ENCODE results near the gene CKB.

DNA sequence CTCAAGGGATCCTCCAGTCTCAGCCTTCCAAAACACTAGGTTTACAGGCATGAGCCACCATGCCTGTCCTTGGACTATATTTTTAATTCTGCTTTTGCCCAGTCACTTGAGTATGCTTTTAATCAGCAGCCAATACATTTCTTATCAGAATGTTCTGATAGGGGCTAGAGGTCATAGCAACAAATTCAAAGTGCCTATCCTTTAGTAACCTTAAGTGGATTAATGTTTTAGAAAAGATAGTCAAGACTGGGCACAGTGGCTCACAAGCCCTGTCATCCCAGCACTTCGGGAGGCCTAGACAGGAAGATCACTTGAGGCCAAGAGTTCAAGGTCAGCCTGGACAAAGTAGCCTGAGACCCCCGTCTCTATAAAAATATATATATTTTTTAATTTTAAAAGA, 37.1 kb downstream of the CKB start:
- no peak for TF ChIP-seq PHF8 (IDR thresholded peaks at IDR 0.05; ENCODE audit: borderline replicate concordance, low read length)
- TF ChIP-seq NFRKB (IDR thresholded peaks at IDR 0.05; ENCODE audit: low read depth), result no peak
- no peak for TF ChIP-seq POLR3A (IDR thresholded peaks at IDR 0.05; ENCODE audit: borderline replicate concordance, extremely low read depth, insufficient read depth, insufficient read length)
- TF ChIP-seq SMAD4 (CRISPR knock-in tag; conservative IDR thresholded peaks at IDR 0.05), result no peak
